Activated CD4-positive, alpha-beta T cell treated with anti-CD3 and anti-CD28 coated beads for 1 hour (primary cell): ENCODE measurements around the gene ELOVL3.

Experiments
- DNase-seq: peaks from one replicate; pipeline ENCODE4 v3.0.0-alpha.2; 2020

ELOVL3 gene

GRCh38 chr10:102261196-102261595 lies 35.1 kb downstream of the ELOVL3 start:
- no peak for DNase-seq

GRCh38 chr10:102261842-102262241 lies 35.7 kb downstream of the ELOVL3 start:
- no peak for DNase-seq

GRCh38 chr10:102262744-102263370 lies 36.8 kb downstream of the ELOVL3 start:
- DNase-seq: no peak

- no peak for DNase-seq
Measured at GRCh38 chr10:102264371-102264770, 38.3 kb downstream of the ELOVL3 start.

- DNase-seq: no peak
Measured at GRCh38 chr10:102266670-102267069, 40.6 kb downstream of the ELOVL3 start.

GRCh38 chr10:102267748-102268147 lies 41.6 kb downstream of the ELOVL3 start:
- DNase-seq: no peak

- no peak for DNase-seq
Measured at GRCh38 chr10:102268375-102268888, 42.3 kb downstream of the ELOVL3 start.

GRCh38 chr10:102269017-102269416 lies 42.9 kb downstream of the ELOVL3 start:
- DNase-seq: no peak

GRCh38 chr10:102274062-102274461 lies 48.0 kb downstream of the ELOVL3 start:
- no peak for DNase-seq

GRCh38 chr10:102275343-102275742 lies 49.2 kb downstream of the ELOVL3 start:
- no peak for DNase-seq

- no peak for DNase-seq
Measured at GRCh38 chr10:102279104-102279503, 53.0 kb downstream of the ELOVL3 start.
